ENCODE measurements around the gene C16orf87.
A peak's percentile ranks its signal among the peaks of the same experiment; 100 is the strongest.

C16orf87 gene

GRCh38 chr16:46748775-46749705 is 81.9 kb downstream of the C16orf87 start:
- TF ChIP-seq CTCF (IDR thresholded peaks at IDR 0.05; ENCODE audit: low read depth, low read length) = no peak

GRCh38 chr16:46747777-46748651 is 83.0 kb downstream of the C16orf87 start, which contains the start of gene MYLK3:
MYLK3 (minus strand) TSS chr16:46748344; CDS start chr16:46748193, 151 bp downstream.
- H3K4me3 ChIP-seq (replicated peaks in 1 of 2; ENCODE audit: low read depth in 2 of 2, low read length in 2 of 2) = no peak within 1 kb of the TSS
- DNase-seq (ENCODE audit: low read depth in 2 of 2) = peak in 1 of 2 donors; percentile 60
- no peak for TF ChIP-seq CTCF (IDR thresholded peaks at IDR 0.05; ENCODE audit: low read depth, low read length)

More at GRCh38 chr16:46748775-46749705, 81.9 kb downstream of the C16orf87 start:
- H3K4me3 ChIP-seq (replicated peaks in 1 of 2; ENCODE audit: low read depth in 2 of 2, low read length in 2 of 2) = no peak overlapping the region
- DNase-seq (ENCODE audit: low read depth in 2 of 2) = no peak

GRCh38 chr16:46746821-46747776 is 83.9 kb downstream of the C16orf87 start:
- no peak for DNase-seq (ENCODE audit: low read depth in 2 of 2)
- TF ChIP-seq CTCF (IDR thresholded peaks at IDR 0.05; ENCODE audit: low read depth, low read length) = no peak
- H3K4me3 ChIP-seq (replicated peaks in 1 of 2; ENCODE audit: low read depth in 2 of 2, low read length in 2 of 2) = no peak overlapping the region

All from cardiac fibroblast (primary cell).